Ishikawa (cell line): ENCODE measurements around the gene SKI.

Experiments used
- EGR1 ChIP-seq: IDR thresholded peaks from 2 replicates; pipeline ENCODE4 v1.6.1; 2012
- FOXM1 ChIP-seq: IDR thresholded peaks from 2 replicates; pipeline ENCODE4 v1.6.1; 2012; ENCODE audit warnings: low read depth, borderline replicate concordance
- TAF1 ChIP-seq: IDR thresholded peaks from 2 replicates; pipeline ENCODE4 v1.6.1; 2012; ENCODE audit warnings: low read depth, mild to moderate bottlenecking
- TF ChIP-seq, protein P1 (sequence below): IDR thresholded peaks from 2 replicates; pipeline ENCODE4 v1.6.1; 2012; ENCODE audit warnings: low read depth, mild to moderate bottlenecking

DNA sequence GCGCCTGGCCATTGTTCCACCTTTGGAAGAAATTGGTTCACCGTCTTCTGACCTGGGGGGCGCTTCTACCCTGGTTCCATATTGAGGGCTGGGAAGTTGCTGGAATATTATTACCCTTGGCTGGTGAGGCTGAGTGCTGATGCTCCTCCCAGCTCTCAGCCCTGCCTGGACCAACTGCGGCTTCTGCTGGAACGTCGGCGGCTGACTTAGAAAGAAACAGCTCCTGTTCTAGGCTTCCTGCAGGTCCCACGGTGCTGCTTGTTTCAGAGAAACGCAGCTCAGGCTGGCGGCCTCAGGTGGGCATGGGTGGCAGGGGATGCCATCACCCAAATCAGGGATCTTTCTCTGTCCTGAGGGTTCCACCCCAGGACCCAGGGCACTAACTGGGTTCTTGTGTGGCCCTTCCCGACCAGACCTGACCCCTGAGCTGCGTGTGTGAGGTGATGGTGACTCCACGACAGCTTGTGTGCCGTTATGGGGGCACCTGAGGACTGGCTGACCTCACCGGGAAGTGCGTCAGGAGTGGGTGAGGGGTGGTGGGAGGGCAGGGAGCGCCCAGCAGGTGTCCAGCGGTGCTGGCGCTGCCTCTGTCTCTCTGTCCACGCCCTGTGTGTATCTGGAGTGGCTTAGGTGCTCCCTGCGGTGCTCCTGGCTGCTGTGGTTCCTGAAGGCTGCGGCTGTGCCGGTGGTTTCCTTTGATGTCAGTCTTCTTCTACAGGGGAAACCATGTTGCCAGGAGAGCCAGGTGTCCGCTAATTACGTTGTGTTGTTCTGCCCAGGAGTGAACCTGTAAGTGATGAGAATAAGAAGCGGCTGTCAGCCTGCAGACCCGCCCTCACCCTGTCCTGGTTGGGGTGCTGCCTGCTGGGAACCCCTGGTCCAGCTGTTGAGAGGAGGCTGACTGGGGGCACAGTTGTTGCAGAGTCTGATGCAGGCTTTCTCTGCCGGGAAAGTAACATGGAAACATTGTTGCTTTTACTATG is 8.9 kb downstream of the SKI start:
- TF ChIP-seq TAF1 (no peak), EGR1 (no peak), FOXM1 (no peak)
- TF ChIP-seq, protein P1, sequence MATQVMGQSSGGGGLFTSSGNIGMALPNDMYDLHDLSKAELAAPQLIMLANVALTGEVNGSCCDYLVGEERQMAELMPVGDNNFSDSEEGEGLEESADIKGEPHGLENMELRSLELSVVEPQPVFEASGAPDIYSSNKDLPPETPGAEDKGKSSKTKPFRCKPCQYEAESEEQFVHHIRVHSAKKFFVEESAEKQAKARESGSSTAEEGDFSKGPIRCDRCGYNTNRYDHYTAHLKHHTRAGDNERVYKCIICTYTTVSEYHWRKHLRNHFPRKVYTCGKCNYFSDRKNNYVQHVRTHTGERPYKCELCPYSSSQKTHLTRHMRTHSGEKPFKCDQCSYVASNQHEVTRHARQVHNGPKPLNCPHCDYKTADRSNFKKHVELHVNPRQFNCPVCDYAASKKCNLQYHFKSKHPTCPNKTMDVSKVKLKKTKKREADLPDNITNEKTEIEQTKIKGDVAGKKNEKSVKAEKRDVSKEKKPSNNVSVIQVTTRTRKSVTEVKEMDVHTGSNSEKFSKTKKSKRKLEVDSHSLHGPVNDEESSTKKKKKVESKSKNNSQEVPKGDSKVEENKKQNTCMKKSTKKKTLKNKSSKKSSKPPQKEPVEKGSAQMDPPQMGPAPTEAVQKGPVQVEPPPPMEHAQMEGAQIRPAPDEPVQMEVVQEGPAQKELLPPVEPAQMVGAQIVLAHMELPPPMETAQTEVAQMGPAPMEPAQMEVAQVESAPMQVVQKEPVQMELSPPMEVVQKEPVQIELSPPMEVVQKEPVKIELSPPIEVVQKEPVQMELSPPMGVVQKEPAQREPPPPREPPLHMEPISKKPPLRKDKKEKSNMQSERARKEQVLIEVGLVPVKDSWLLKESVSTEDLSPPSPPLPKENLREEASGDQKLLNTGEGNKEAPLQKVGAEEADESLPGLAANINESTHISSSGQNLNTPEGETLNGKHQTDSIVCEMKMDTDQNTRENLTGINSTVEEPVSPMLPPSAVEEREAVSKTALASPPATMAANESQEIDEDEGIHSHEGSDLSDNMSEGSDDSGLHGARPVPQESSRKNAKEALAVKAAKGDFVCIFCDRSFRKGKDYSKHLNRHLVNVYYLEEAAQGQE: no peak
